CMK (cell line): ENCODE measurements around the gene MCTP2.
"Not testable (repeated sequence)": the region's sequence is repeated elsewhere in the genome, so short reads cannot be mapped to it uniquely, and the experiment has no call there.

Experiments
- DNase-seq: peaks from one replicate; pipeline ENCODE4 v3.0.0-alpha.2; 2010; ENCODE audit warnings: low read depth

The MCTP2 gene

DNA sequence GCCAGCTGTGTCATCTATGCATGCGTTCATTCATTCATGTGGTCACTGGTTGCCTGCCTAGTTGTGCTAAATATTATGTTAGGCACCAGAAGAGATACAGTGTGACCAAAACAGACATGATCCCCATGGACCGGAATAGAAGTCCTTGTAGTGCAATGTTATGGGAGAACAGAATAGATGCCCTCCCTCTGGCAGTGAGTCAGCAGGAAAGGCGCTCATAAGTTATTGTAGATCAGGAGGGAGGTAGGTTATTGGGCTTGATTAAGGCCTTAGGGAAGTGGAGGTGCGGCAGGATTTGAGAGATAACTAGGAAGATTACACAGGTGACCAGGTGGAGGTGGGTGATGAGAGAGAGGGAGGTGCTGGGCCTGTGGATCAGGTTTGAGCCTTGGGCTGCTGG is 5.2 kb downstream of the MCTP2 start:
- no peak for DNase-seq

DNA sequence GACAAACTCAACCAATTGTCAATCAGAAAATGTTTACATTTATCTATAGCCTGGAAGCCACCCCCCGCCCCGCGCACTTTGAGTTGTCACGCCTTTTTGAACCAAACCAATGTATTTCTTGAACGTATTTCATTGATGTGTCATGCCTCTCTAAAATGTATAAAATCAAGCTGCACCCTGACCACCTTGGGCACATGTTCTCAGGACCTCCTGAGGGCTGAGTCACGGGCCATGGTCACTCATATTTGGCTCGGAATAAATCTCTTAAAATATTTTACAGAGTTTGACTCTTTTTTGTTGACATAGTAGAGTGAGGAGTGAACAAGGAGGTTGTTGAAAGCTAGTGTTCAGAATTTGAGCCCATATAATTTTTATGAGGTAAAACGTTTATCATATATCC is 6.5 kb downstream of the MCTP2 start:
- no peak for DNase-seq

DNA sequence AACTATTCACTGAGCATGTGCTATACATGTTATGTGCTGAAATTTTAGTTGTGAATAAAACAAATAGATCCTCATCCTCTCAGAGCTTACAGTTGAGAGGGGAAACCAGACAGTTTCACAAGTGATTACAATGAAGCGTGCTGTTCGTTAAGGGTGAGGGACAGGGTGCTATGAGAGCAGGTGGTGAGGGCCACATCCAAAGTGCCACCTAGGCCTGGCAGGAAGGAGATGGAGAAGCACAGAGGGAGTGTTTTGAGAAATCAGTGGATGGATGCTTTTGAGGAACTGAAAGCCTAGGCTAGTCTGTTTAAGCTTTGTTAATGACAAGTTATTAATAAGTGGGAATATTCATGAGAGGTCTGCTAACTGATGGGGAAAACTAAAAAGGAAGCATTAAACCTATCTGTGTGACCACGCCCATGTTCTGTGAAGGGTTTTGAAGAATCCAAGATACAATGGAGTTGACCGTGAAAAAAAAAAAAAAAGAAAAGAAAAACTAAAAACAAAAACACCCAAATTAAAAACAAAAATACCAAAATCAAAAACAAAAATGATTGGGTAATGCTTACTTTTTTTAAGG is 7.3 kb downstream of the MCTP2 start:
- DNase-seq: no peak

DNA sequence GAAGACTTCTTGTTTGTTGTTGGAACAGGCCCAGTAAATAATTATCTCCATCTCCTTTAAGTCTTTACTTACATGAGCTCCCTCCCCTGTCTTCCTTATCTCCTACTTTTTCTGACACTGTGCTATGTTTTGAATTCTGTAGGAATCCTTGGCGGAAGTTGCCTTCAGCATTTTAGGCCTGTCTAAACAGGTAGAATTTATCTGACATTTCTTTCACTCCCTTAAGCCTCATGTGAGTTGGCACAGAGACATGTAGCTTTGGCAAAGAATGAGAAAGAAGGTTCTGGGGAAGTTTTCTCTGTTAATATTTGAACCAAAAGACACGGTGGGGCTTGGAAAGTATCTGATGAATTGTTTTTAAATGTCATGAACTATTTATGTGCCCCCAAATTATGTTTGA is 8.1 kb downstream of the MCTP2 start:
- DNase-seq: no peak

DNA sequence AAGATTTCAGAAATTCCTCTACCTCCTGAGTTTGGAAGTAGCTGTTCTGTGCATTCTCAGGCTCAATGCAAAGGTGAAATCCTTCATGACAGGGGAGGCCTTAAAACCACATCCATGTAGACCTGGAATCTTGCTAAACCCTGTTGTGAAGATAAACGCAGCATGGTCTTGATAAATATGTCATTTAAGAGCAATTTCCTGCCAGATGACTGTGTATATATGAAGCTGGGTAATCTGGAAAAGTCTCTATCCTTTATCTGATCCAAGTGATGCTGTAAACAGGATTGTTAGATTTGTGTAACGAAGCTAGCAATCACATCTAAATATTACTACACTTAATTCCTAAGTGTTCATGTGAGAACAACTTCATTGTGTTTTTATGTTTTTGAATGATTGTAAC is 9.1 kb downstream of the MCTP2 start:
- DNase-seq: no peak

DNA sequence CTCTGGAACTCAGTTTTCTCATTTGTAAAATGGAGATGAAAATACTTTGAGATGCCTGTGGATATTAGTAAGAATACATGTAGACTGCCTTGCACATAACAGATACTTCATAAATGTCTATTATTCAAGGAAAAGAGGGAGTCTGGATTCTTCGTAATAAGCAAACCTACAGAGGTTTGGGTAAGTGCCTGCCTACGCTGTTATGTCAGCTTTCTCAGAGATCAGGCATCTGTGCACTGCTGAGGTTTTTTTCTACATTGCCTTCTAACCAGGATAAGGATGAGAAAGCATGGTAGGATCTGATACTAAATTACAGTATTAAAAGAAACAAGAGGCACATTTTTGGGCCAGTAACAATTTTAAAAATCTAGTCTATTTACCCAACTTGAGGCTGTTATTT is 10.9 kb downstream of the MCTP2 start:
- DNase-seq: no peak

DNA sequence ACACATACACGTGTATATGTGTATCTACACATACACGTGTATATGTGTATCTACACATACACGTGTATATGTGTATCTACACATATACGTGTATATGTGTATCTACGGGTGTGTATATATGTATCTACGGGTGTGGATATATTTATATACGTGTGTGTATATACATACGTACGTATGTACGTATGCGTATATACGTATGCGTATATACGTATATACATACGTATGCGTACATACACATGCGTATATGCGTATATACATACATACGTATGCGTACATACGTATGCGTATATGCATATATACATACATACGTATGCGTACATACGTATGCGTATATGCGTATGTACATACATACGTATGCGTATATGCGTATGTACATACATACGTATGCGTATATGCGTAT is 11.6 kb downstream of the MCTP2 start:
- DNase-seq: not testable (repeated sequence)

DNA sequence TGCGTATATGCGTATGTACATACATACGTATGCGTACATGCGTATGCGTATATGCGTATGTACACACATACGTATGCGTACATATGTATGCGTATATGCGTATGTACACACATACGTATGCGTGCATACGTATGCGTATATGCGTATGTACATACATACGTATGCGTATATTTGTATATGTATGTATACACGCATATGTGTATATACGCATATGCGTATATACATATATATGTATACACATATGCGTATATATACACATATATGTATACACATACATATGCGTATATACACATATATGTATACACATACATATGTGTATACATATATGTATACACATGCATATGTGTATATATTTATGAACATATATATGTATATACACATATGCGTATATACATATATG is 12.1 kb downstream of the MCTP2 start:
- DNase-seq: no peak

DNA sequence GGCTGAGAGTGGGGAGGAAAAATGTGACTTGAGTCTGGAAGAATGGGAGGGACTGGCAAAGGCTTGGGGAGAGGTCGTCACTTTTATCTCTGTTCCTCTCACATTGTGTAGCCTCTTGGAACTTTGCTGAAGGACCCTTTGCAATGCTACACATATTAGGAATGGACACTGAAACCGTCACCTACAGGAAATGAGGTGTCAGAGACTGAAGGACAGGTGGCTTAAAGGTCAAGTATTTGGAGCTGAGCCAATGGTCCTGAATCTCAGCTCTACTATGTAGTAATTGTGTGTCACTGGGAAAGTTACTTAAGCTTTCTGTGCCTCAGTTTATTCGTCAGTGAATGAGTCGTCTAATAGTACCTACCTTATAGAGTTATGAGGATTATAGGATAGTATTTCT is 14.7 kb downstream of the MCTP2 start:
- no peak for DNase-seq

DNA sequence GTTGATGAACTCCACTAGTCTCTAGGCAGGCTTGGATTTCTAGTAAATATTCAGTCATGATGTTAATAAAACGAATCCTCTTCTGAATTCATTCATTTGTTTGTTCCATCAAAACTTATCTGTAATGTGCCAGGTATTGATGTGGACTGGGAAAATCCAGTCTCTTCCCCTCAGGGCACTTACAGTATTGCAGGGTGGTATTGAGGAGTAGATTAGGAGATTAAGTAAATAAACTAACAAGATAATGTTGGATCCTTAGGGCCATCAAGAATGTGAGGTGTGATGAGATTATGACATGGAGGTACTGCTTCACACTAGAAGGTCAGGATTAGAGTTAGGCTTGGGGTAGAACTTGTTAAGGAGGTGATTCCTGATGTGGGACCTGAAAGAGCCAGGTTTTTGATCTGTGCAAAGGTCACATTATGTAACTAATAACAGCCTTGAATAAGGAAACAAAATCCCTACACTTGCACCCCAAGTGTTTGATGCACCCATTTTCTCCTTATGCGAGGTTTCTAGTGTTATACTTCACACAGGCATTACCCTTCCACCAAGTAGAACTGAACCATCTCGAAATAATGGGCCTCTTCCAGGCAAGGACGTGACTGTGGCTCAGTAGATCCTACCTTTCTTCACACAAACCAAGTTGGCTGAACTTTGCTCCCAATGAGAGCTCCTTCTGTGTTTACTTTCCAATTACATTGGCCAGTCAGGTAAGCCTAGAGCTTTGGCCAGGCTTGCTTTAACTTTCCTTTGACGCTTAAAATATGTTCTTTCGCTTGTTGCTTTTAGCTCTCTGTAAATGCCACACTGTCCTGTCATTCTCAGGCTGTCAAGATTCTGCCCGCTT is 16.7 kb downstream of the MCTP2 start:
- no peak for DNase-seq

DNA sequence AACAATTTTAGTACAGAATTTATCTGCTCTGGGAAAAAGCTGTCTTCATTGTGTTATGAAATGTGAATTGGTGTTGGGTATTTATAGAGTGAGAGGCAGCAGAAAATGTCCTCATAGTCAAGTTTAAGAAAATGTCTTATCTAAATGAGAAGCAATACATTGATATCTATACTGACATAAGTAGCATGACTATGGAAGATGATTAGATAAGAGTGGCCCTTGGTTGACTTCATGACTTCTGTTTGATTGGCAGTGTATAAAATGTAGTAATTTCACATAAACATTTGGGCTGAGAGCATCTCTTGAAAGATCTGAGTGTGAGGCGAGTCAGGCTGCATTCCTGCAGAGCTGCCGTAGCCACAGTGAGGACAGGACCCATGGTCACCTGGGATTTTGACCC is 19.4 kb downstream of the MCTP2 start:
- DNase-seq: no peak

DNA sequence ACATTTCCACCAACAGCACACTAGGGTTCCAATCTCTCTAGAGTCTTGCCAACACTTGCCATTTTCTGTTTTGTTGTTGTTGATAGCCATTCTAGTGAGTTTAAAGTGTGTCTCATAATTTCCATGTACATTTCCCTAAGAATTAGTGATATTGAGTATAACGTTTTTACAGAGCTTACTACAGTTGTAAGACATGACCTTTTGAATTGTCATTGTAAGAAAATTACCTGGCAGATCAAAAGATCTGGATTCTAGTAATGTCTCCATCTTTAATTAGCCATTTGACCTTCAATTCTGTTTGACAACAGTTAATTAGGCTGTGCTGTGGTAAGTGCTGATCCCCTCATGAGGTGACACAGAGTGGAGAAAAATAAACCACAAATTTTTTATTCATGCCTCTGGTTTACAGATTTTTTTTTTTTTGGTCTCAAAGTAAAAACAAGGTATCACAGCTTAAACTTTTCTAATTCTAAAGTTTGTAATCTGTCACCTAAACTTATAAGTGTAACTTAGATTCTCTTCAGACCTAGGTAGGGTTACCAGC is 20.9 kb downstream of the MCTP2 start:
- DNase-seq: no peak

DNA sequence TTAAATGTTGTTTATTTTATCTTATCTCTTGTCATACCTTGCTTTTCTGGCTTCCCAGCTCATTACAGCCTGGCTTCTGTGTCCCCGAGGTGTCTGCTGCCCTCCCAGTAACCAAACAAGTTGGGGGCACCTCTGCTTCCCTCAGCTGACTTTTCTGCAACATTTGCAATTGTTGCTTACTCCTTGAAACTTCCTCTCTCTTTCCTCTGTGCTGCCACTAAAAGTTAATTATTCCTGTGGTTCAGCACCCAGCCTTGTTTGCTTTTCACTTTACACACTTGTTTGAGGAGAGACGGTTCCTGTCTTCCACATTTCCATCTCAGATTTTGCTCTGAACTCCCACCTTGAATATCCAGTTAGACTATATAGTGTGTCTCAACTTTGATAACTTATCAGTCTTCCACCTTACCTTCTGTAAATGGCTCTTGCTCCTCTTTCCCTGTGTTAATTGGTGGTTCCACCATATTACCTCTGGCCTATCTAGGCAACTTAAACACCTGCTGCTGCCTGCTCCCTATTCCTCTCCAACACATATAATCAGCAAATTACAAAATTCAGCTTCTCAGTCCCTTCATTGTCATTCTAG is 21.6 kb downstream of the MCTP2 start:
- no peak for DNase-seq

DNA sequence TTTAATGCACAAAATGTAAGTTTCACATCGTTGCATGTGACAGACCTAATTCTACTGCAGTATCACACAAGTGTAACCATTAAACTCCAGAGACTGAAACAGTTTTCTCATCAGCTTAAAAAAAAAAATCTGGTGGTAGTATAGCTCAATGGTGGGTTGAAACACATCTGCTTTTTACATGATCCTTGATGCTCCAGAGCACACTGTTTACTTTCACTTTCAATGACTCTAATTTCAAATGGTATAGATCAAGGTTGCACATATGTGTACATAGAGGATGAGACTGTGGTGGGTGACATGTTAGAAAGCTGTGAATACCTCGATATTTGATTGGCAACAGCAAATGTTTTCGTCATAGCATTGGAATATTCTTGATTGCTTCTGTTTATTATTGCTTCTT is 22.4 kb downstream of the MCTP2 start:
- DNase-seq: no peak

DNA sequence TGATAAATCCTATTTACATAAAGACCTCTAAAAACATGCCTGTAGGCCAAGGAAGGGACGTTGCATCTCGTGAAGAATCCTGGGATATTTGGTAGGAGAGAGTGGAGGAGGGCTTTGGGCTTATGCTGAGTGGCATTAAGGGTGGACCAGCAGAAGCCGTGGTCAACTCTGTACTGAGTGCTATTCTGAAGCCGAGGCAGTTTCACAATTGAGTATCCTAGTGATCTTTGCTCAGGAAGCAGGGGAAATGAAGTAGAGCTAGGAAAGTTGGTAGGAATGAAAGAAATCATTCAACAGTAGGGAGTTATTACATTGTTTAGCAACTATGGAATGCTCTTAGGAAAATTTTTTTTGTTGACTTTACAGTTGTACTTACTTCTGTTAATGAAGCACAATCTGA is 24.2 kb downstream of the MCTP2 start:
- DNase-seq: no peak

DNA sequence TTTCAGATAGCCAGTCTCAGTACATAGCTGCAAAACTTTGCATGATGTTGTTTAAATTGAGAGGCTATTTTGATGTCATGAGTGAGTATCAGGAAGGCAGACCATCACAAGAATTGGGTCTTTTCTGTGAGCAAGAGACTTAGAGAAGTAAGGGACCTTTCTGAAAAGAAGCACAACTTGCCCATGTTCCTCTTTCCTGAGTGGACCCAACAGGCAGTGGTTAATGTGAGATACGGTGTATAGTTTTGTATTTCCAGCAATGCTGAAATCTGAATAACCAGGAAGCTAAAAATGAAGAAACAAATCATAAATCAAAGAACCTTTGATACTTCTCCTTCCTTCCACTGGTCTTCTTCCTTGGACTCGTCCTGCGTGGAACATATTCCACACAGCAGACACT is 25.1 kb downstream of the MCTP2 start:
- DNase-seq: no peak

DNA sequence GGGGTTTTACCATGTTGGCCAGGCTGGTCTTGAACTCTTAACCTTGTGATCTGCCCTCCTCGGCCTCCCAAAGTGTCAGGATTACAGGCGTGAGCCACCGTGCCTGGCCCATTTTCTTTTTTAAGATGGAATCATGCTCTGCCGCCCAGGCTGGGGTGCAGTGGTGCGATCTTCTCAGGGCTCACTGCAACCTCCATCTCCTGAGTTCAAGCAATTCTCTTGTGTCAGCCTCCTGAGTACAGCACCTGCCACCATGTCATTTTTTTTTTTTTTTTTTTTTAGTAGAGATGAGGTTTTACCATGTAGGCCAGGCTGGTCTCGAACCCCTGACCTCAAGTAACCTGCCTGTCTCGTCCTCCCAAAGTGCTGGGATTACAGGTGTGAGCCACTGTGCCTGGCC is 26.4 kb downstream of the MCTP2 start:
- not testable (repeated sequence) for DNase-seq

DNA sequence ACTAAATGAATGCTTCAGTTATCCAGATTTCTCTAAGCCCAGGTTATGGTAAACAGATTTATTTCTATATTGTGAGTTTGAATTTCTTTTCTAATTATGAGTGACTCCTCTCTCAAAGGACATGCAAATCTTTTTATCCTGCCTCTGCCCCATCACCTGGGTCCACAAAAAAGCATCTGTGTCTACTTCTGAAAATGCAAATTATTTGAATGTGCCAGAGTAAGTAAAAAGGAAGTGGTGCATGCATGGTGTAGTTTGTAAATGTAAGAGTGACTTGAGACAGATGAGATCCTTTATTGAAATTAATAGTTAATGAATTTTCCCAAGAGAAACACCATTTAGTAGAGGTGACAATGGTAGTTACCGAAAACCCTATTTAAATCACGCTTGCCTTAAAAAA is 26.9 kb downstream of the MCTP2 start:
- DNase-seq: no peak

DNA sequence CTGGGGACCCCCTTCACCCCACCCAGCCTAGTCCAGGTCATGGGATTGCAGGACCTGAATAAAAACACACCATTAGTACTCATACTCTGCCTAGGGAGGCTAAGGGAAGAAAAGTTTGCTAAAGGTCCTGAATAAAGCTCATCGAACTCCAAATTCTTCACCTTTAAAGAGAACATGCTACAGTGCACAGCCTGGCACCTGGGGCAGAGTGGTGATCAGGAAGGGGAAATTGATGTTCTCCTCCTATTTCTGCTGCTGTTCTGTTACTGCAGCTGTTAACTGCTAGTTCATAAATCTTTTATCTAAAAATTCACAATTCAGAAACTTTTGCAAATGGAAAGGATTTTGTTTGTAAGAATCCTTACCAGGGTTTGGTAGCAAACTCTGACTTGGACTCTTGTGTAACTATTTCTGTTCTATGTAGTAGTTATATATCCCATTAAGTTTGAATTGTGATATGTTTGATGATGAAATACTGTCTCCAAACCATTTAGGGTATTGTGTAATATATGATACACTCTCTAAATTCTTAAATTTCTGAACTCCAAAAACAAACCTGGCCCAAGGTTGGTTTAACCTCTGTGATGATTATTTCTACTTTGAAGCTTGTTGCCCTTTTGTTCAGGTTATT is 27.9 kb downstream of the MCTP2 start:
- DNase-seq: no peak

DNA sequence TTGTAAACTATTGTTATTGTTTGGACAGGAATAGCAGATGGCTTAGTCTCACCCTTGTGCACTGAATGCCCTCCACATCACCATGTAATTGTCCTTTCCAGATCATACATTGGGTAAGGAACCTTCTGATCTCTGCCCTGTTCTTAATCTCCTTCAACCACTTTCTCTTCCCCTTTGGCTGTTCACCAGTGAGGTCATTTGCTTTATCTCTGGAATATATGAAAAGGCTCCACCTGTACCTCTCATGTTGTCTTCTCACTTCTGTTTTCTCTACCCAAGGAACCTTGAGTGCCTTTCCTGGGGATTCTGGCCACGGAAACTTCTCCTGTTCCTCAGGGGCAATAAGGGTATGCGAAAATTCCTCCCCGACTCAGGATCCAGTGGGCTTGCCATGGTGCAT is 28.5 kb downstream of the MCTP2 start:
- DNase-seq: no peak

DNA sequence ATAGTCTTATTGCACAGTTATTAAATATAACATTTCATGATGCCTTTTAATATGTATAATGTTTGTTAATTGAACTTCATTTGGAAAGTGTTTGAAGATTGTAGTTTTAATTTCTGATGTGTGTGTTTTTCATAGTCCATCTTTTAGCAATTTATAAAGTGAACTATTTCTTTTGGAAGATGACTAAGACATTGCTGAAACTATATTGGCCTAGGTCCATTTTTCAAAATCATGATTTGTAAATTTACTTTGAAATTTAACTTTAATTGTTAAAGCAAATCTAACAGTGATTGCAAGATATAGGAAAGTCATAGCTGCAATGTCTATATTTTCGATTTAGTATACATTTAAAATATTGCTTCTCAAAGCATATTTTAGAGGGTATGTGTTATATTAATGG is 30.8 kb downstream of the MCTP2 start:
- no peak for DNase-seq

DNA sequence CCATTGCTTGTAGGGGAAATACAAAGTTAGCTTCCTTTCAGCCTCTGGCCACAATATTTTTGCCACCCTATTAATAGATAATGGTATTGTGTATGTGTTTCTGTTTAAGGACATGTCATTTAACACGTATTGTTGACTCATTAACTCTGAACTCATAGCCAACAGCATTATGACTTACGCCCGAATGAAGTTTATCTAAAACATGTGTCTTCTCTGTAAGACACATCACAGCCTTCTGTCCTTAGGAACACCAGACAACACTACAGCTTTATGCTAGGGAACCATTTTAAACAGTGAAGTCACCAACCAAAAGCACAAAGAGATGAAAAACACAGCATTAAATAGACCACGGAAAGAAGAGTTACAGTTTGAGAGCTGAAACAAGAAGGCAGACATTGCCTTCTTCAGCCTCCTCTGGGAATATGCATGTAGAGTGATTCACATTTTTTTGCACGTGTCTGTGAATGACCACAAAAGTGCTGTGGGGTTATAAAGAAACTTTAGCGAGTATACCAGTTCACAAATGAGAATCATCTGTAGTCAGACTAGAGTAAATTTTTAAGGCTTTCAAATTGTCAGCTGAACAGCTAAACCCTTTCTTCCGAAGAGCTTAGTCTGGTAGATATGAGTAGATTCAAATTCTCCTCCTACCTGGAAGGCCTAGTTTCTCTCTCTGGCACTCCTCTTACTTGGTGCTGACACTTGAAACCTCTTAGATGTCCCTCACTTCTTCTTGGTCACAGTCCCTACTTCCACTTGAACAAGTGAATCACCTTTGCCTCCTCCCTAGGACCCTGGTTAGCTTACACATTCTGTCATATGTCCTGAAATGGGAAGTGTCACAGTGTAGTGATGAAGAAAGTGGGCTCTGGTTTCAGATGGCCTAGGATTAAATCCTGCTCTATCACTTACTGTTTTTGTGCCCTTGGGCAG is 32.2 kb downstream of the MCTP2 start:
- DNase-seq: no peak
